Measurements from ENCODE around the gene IGSF3.

GRCh38 chr1:116553386-116554115, 114.0 kb downstream of the IGSF3 start:
- TF ChIP-seq, protein P1, sequence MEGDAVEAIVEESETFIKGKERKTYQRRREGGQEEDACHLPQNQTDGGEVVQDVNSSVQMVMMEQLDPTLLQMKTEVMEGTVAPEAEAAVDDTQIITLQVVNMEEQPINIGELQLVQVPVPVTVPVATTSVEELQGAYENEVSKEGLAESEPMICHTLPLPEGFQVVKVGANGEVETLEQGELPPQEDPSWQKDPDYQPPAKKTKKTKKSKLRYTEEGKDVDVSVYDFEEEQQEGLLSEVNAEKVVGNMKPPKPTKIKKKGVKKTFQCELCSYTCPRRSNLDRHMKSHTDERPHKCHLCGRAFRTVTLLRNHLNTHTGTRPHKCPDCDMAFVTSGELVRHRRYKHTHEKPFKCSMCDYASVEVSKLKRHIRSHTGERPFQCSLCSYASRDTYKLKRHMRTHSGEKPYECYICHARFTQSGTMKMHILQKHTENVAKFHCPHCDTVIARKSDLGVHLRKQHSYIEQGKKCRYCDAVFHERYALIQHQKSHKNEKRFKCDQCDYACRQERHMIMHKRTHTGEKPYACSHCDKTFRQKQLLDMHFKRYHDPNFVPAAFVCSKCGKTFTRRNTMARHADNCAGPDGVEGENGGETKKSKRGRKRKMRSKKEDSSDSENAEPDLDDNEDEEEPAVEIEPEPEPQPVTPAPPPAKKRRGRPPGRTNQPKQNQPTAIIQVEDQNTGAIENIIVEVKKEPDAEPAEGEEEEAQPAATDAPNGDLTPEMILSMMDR (IDR thresholded peaks at IDR 0.05), result no peak
- TF ChIP-seq POLR2A (IDR thresholded peaks at IDR 0.05), result no peak

Measured in testis (tissue), 2 donors.